GM12801 (cell line): ENCODE data around the gene ADAMTS17.

ENCODE experiments used
- CTCF ChIP-seq: IDR thresholded peaks from one replicate; pipeline ENCODE4 v1.5.1; 2011; ENCODE audit warnings: control low read depth; ENCODE audit not compliant: insufficient read length; ENCODE audit errors: extremely low read depth

Gene ADAMTS17

GRCh38 chr15:99928429-99928981, 413.3 kb downstream of the ADAMTS17 start:
- no peak for TF ChIP-seq CTCF

GRCh38 chr15:99925661-99926461, 415.9 kb downstream of the ADAMTS17 start:
- TF ChIP-seq CTCF, result no peak

GRCh38 chr15:99923711-99924110, 418.1 kb downstream of the ADAMTS17 start:
- TF ChIP-seq CTCF, result no peak
